A549 (cell line): ENCODE results near the gene FANCI. TPM values are rescaled to one million over a fixed set of nuclear protein-coding genes. Genes with fewer than 3 reads are reported as not detected.

ENCODE experiments used
- ATAC-seq, 2 experiments: fragments of 200-7000 bp in 1 of 2; fragments of >200 bp in 1 of 2; cut with Nextera tagmentation in 1 of 2; cut with Tn5 transposase in 1 of 2; 3 replicates each; pipeline versions ENCODE4 v1.8.0 to v1.9.1; 2018 to 2020; ENCODE audit warnings: mild to moderate bottlenecking in 1 of 2, moderate library complexity in 1 of 2
- CTCF ChIA-PET: fragments of 300-600 bp; sonication (Branson Sonifier 250); formaldehyde crosslinking; extraction: SDS; loops from one replicate; lab custom pipeline; 2021; ENCODE audit warnings: antibody characterized with exemption, inconsistent platforms; lab: Yijun Ruan, JAX
- POLR2A ChIA-PET: fragments of 350-600 bp; formaldehyde crosslinking; extraction: SDS; loops from one replicate; lab custom pipeline; 2021; ENCODE audit warnings: antibody characterized with exemption, inconsistent platforms; lab: Yijun Ruan, JAX
- DNase-seq, 2 experiments: peaks; one replicate each; pipeline versions ENCODE4 v3.0.0 to v3.0.0-alpha.2; 2011 to 2016; ENCODE audit warnings: low read depth in 1 of 2, low spot score in 1 of 2
- FAIRE-seq: peaks from 2 replicates; lab custom pipeline; 2011; peaks lifted over from hg19 to GRCh38; lab: Jason Lieb, UNC
- H3K27ac ChIP-seq, 2 experiments: fragments of >200 bp; sonication (Bioruptor Twin); formaldehyde crosslinking; 3 replicates each; pipeline ENCODE4 v1.5.1; 2016 to 2017
- H3K4me1 ChIP-seq: fragments of >200 bp; sonication (Bioruptor Twin); formaldehyde crosslinking; 3 replicates; pipeline ENCODE4 v1.6.1; 2016
- H3K4me2 ChIP-seq: fragments of >200 bp; sonication (Bioruptor Twin); formaldehyde crosslinking; 3 replicates; pipeline ENCODE4 v1.6.1; 2016
- H3K4me3 ChIP-seq: fragments of >200 bp; sonication (Bioruptor Twin); formaldehyde crosslinking; 3 replicates; pipeline ENCODE4 v1.5.1; 2016
- H3K9me3 ChIP-seq: fragments of >200 bp; sonication (Bioruptor Twin); formaldehyde crosslinking; 3 replicates; pipeline ENCODE4 v1.6.1; 2016
- CHD2 ChIP-seq: fragments of 150-350 bp; IDR thresholded peaks from 2 replicates; pipeline ENCODE4 v1.6.1; 2014; ENCODE audit warnings: low read length; ENCODE audit not compliant: partially characterized antibody
- EHF ChIP-seq: fragments of 250-450 bp; sonication (Bioruptor Pico); IDR thresholded peaks from 2 replicates; pipeline ENCODE4 v1.5.0; 2020; ENCODE audit warnings: mild to moderate bottlenecking
- ELK1 ChIP-seq: fragments of 150-350 bp; IDR thresholded peaks from 2 replicates; pipeline ENCODE4 v1.6.1; 2014; ENCODE audit warnings: low read depth, mild to moderate bottlenecking, low read length
- FOSB ChIP-seq: fragments of 250-450 bp; sonication (Bioruptor Pico); IDR thresholded peaks from 2 replicates; pipeline ENCODE4 v1.5.0; 2020; ENCODE audit warnings: mild to moderate bottlenecking, moderate library complexity
- FOXS1 ChIP-seq: fragments of 250-450 bp; sonication (Bioruptor Pico); IDR thresholded peaks from 2 replicates; pipeline ENCODE4 v1.5.0; 2020; ENCODE audit warnings: mild to moderate bottlenecking, moderate library complexity
- HDAC2 ChIP-seq: fragments of 200-600 bp; sonication (generic); IDR thresholded peaks from 2 replicates; pipeline ENCODE4 v1.6.1; 2016
- HEYL ChIP-seq: fragments of 250-450 bp; sonication (Bioruptor Pico); IDR thresholded peaks from 2 replicates; pipeline ENCODE4 v1.8.0; 2021; ENCODE audit warnings: mild to moderate bottlenecking, moderate library complexity
- HMGXB4 ChIP-seq: fragments of 250-450 bp; sonication (Bioruptor Pico); IDR thresholded peaks from 2 replicates; pipeline ENCODE4 v1.5.0; 2021; ENCODE audit warnings: mild to moderate bottlenecking, moderate library complexity, borderline replicate concordance
- JUNB ChIP-seq: fragments of >200 bp; sonication (Bioruptor Twin); formaldehyde crosslinking; IDR thresholded peaks from 2 replicates; pipeline ENCODE4 v1.6.1; 2016
- KDM5A ChIP-seq: fragments of 200-600 bp; sonication (generic); IDR thresholded peaks from 2 replicates; pipeline ENCODE4 v1.6.1; 2016; ENCODE audit warnings: antibody characterized with exemption, mild to moderate bottlenecking
- NFE2L2 ChIP-seq: fragments of 150-350 bp; conservative IDR thresholded peaks from 2 replicates; pipeline ENCODE4 v1.6.1; 2014; ENCODE audit warnings: low read length
- NPAS2 ChIP-seq: fragments of 250-450 bp; sonication (Bioruptor Pico); IDR thresholded peaks from 2 replicates; pipeline ENCODE4 v1.8.0; 2022; ENCODE audit warnings: mild to moderate bottlenecking, moderate library complexity, borderline replicate concordance
- POLR2A ChIP-seq: IDR thresholded peaks from 2 replicates; pipeline ENCODE4 v1.6.1; 2012; ENCODE audit warnings: mild to moderate bottlenecking, low read length
- RFX5 ChIP-seq: fragments of 450-650 bp; IDR thresholded peaks from 2 replicates; pipeline ENCODE4 v1.7.1; 2014; ENCODE audit warnings: antibody characterized with exemption, mild to moderate bottlenecking, moderate library complexity
- RNF2 ChIP-seq: fragments of 200-600 bp; sonication (generic); IDR thresholded peaks from 2 replicates; pipeline ENCODE4 v1.6.1; 2016; ENCODE audit warnings: low read depth, mild to moderate bottlenecking, antibody characterized with exemption, moderate library complexity, borderline replicate concordance
- SMC3 ChIP-seq: fragments of >200 bp; sonication (Bioruptor Twin); formaldehyde crosslinking; IDR thresholded peaks from 3 replicates; pipeline ENCODE4 v1.6.1; 2018; ENCODE audit warnings: inconsistent platforms
- WGBS: methylation state at CpG from one replicate; pipeline ENCODE4 v1.1.6; 2017; ENCODE audit errors: missing lambda C conversion rate; 5-methylcytosine and 5-hydroxymethylcytosine counted together
- polyA plus RNA-seq, 4 experiments: library from polyadenylated mRNA; depleted of rRNA in 3 of 4; stranded (reverse); fragments of >200 nt; fragmentation: RNase III in 1 of 4; extraction: RNeasy Plus Mini Kit Qiagen cat#74134 plus additional on column Dnase treatment in 1 of 4; gene quantifications; 2 replicates in 3 of 4; 3 replicates in 1 of 4; pipeline ENCODE4 v1.2.3, GENCODE V29; 2011 to 2017
- TF ChIP-seq, protein P1 (sequence below): fragments of >200 bp; sonication (Bioruptor Twin); formaldehyde crosslinking; IDR thresholded peaks from 3 replicates; pipeline ENCODE4 v1.5.1; 2016
- TF ChIP-seq, protein P2 (sequence below): fragments of 200-600 bp; sonication (generic); IDR thresholded peaks from 2 replicates; pipeline ENCODE4 v1.6.1; 2016; ENCODE audit warnings: antibody characterized with exemption, mild to moderate bottlenecking, moderate library complexity
- TF ChIP-seq, protein P3 (sequence below): IDR thresholded peaks from 2 replicates; pipeline ENCODE4 v1.6.1; 2012

The FANCI gene
- polyA plus RNA-seq, 2 of the 4 experiments (the other 2 are of a cell fraction): 101 to 123 TPM

DNA sequence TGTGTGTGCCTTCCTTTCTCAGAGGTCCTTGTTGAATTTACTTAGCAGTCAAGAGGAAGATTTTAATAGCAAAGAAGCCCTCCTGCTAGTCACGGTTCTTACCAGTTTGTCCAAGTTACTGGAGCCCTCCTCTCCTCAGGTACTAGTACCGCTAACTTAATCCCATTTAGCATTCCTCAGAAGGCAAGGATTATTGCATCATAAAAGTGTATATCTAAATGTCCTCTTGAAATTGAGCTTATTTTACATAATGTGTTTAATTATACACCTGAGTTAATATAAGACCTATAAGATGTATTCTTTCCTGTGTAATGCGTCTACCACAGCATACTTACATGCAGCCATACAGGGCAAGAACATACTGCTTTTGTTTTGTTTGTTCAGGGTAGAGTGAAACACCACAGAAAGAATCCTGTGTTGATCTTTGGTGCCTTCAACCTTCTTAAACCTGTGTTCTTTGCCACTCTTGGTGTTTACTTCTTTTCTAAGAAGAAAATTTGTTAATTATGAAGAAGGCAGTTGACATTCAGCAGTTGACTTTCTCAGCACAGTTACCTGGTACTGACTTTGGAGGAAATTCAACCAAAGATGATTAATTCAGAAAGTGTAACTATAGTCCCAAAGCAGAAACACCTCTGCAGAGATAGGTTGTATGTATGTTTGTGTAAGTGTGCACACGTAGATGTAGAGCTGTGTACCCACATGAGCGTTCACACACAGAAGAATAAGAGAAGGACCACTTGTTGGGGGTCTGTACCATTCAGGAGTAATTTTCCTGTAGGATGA, 57.7 kb downstream of the FANCI start (continued):
- TF ChIP-seq ELK1 (no peak), NPAS2 (CRISPR knock-in tag) (no peak), EHF (CRISPR knock-in tag) (no peak), NFE2L2 (no peak)

DNA sequence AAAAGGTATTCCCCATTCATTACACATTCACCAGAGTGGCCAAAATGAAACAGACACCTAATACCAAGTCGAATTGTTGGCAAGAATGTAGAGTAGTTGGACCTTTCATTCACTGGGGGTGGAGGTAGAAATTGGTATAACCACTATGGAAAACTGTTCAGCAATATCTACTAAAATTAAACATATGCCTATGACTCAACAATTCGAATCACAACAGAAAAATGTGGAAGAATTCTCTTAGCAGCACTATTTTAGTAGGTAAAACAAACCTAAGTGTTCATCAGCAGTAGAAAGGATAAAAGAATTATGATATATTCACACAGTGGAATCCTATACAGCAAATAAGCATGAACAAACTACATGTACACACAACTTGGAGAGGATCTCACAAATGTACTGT, 60.2 kb downstream of the FANCI start:
- H3K4me1 ChIP-seq: peaks cover 14% of the 10 kb centered on the region
- ATAC-seq: no peak

More for the DNA sequence above, 60.2 kb downstream of the FANCI start:
- WGBS: 33% methylated on average over 2 of the region's 2 CpGs
- Histone ChIP-seq H3K27ac (no peak overlapping the region), H3K9me3 (no peaks in the 10 kb centered on the region), H3K4me2 (no peak overlapping the region), H3K4me3 (no peak overlapping the region)
- DNase-seq: no peak
- ChIA-PET CTCF (interaction anchor here (0.6 to 16.4 kb wide), 5 partner anchors 17 to 99 kb away, joined by 3 to 155 read pairs (median 3); no protein-coding TSS in a partner anchor), POLR2A (no interaction called here)
- TF ChIP-seq HMGXB4 (CRISPR knock-in tag) (no peak), JUNB (no peak), FOSB (CRISPR knock-in tag) (no peak), RFX5 (no peak), RNF2 (no peak), EHF (CRISPR knock-in tag) (no peak), KDM5A (no peak), SMC3 (no peak), NPAS2 (CRISPR knock-in tag) (no peak), POLR2A (no peak), HEYL (CRISPR knock-in tag) (no peak), CHD2 (no peak), HDAC2 (no peak), FOXS1 (no peak), ELK1 (no peak)
- TF ChIP-seq, protein P1, sequence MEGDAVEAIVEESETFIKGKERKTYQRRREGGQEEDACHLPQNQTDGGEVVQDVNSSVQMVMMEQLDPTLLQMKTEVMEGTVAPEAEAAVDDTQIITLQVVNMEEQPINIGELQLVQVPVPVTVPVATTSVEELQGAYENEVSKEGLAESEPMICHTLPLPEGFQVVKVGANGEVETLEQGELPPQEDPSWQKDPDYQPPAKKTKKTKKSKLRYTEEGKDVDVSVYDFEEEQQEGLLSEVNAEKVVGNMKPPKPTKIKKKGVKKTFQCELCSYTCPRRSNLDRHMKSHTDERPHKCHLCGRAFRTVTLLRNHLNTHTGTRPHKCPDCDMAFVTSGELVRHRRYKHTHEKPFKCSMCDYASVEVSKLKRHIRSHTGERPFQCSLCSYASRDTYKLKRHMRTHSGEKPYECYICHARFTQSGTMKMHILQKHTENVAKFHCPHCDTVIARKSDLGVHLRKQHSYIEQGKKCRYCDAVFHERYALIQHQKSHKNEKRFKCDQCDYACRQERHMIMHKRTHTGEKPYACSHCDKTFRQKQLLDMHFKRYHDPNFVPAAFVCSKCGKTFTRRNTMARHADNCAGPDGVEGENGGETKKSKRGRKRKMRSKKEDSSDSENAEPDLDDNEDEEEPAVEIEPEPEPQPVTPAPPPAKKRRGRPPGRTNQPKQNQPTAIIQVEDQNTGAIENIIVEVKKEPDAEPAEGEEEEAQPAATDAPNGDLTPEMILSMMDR: no peak
- TF ChIP-seq, protein P2, sequence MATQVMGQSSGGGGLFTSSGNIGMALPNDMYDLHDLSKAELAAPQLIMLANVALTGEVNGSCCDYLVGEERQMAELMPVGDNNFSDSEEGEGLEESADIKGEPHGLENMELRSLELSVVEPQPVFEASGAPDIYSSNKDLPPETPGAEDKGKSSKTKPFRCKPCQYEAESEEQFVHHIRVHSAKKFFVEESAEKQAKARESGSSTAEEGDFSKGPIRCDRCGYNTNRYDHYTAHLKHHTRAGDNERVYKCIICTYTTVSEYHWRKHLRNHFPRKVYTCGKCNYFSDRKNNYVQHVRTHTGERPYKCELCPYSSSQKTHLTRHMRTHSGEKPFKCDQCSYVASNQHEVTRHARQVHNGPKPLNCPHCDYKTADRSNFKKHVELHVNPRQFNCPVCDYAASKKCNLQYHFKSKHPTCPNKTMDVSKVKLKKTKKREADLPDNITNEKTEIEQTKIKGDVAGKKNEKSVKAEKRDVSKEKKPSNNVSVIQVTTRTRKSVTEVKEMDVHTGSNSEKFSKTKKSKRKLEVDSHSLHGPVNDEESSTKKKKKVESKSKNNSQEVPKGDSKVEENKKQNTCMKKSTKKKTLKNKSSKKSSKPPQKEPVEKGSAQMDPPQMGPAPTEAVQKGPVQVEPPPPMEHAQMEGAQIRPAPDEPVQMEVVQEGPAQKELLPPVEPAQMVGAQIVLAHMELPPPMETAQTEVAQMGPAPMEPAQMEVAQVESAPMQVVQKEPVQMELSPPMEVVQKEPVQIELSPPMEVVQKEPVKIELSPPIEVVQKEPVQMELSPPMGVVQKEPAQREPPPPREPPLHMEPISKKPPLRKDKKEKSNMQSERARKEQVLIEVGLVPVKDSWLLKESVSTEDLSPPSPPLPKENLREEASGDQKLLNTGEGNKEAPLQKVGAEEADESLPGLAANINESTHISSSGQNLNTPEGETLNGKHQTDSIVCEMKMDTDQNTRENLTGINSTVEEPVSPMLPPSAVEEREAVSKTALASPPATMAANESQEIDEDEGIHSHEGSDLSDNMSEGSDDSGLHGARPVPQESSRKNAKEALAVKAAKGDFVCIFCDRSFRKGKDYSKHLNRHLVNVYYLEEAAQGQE: no peak
- TF ChIP-seq, protein P3, sequence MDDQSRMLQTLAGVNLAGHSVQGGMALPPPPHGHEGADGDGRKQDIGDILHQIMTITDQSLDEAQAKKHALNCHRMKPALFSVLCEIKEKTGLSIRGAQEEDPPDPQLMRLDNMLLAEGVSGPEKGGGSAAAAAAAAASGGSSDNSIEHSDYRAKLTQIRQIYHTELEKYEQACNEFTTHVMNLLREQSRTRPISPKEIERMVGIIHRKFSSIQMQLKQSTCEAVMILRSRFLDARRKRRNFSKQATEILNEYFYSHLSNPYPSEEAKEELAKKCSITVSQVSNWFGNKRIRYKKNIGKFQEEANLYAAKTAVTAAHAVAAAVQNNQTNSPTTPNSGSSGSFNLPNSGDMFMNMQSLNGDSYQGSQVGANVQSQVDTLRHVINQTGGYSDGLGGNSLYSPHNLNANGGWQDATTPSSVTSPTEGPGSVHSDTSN: no peak
- peak; percentile 59 for FAIRE-seq
